ENCODE results near the gene SETD7.
"Not testable (repeated sequence)": the region's sequence is repeated elsewhere in the genome, so short reads cannot be mapped to it uniquely, and the experiment has no call there.

SETD7 gene

DNA sequence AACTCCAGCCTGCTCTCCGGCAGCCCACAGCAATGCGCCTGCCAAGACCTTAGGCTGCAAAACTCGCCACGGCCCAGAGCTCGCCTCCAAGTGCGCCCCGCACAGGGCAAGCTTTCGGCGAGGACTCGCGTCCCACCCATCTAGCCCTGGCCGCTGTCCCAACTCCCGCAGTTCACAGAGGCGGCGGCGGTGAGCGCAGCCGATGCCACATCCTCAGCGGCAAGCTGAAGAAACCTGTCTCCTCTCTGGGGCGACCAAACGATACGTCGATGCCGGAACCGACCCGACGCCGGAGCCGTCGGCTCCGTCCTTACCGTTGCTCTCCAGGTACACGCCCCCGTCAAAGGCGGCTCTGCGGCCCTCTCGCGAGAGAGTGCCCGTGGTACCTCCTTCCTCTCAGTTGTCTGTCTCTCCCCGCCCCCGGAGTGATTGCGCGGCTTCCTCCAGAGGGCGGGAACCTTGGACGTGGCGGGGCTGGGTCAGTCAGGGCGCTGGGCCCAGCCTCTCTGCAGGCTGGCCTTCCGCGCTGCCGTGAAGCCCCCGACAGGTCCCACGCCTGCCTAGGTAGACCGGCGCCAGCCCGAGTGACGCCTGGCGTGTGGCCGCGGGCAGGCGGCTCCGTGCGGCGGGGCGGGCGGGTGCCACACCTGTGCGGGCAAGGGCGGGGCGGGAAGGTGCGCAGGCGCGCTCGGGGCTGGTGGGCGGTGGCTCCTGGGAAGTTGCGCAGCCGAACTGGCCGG lies 102.5 kb downstream of the SETD7 start:
- peaks cover 31% of the 10 kb centered on the region for H3K4me1 ChIP-seq (ENCODE audit: control insufficient read depth, insufficient read depth, low read length, unreplicated experiment)
- H3K79me2 ChIP-seq (ENCODE audit: control insufficient read depth, insufficient read depth, low read length, unreplicated experiment), result peaks cover 52% of the 10 kb centered on the region

DNA sequence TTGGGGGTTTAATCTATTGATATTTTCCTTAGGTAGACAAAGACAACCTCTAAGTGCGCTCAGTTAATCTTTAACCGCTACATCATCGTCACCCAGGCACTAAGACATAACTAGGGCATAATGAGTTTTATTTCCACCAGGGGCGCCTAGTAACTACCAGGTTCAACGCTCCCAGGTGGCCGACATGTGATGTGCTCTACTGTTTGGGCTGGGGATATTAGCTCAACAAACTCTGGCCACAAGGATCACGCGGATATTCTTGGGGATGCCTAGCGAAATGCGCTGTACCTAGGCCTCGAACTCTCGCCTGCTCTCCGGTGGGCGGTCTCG lies 103.0 kb downstream of the SETD7 start:
- H3K79me2 ChIP-seq (ENCODE audit: control insufficient read depth, insufficient read depth, low read length, unreplicated experiment), result peaks cover 46% of the 10 kb centered on the region
- peaks cover 29% of the 10 kb centered on the region for H3K4me1 ChIP-seq (ENCODE audit: control insufficient read depth, insufficient read depth, low read length, unreplicated experiment)
- peak overlapping the region; percentile 72 for H3K27ac ChIP-seq (ENCODE audit: low read depth, low read length)
- H3K4me3 ChIP-seq (ENCODE audit: low read depth, low read length), result peak overlapping the region; percentile 99
- no peaks in the 10 kb centered on the region for H3K27me3 ChIP-seq (ENCODE audit: insufficient read depth, low read length)
- H3K36me3 ChIP-seq (ENCODE audit: insufficient read depth, low read length), result peaks cover 7% of the 10 kb centered on the region; the same call in 1 of the 2 replicates
- peak overlapping the region; percentile 78 for H2AFZ ChIP-seq (ENCODE audit: low read length, unreplicated experiment)

More for the DNA sequence above, 102.5 kb downstream of the SETD7 start:
- Histone ChIP-seq H3K27me3 (ENCODE audit: insufficient read depth, low read length) (no peaks in the 10 kb centered on the region), H3K36me3 (ENCODE audit: insufficient read depth, low read length) (peaks cover 7% of the 10 kb centered on the region; the same call in 1 of the 2 replicates), H3K27ac (ENCODE audit: low read depth, low read length) (peak overlapping the region; percentile 72), H3K4me3 (ENCODE audit: low read depth, low read length) (peak overlapping the region; percentile 99), H2AFZ (ENCODE audit: low read length, unreplicated experiment) (peak overlapping the region; percentile 99)

DNA sequence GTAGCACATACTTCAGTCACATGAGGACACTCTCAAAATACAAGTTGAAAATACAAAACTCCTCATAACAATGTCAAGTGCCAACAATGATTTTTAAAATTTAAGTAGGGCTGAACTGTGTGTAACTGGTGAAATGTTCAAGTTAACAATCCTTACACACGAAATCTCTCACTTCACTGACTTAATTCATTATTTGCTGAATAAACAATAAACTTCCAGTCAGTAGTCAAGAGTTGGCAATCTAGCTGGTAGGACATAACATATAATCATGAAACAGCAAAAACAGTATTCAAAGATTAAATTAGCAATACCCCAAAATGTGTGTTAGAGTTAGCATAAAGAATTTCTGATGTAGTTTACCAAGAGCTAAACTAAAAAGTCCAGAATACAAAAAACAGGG lies 104.0 kb downstream of the SETD7 start:
- Histone ChIP-seq H3K79me2 (ENCODE audit: control insufficient read depth, insufficient read depth, low read length, unreplicated experiment) (peaks cover 37% of the 10 kb centered on the region), H2AFZ (ENCODE audit: low read length, unreplicated experiment) (no peak overlapping the region)

GRCh38 chr4:139450586-139450985 lies 105.4 kb downstream of the SETD7 start:
- H3K4me1 ChIP-seq (ENCODE audit: control insufficient read depth, insufficient read depth, low read length, unreplicated experiment), result peaks cover 17% of the 10 kb centered on the region

More for the DNA sequence above, 104.0 kb downstream of the SETD7 start:
- Histone ChIP-seq H3K27me3 (ENCODE audit: insufficient read depth, low read length) (no peaks in the 10 kb centered on the region), H3K36me3 (ENCODE audit: insufficient read depth, low read length) (peaks cover 7% of the 10 kb centered on the region; the same call in 1 of the 2 replicates), H3K4me1 (ENCODE audit: control insufficient read depth, insufficient read depth, low read length, unreplicated experiment) (peaks cover 29% of the 10 kb centered on the region), H3K4me3 (ENCODE audit: low read depth, low read length) (peak overlapping the region; percentile 99), H3K27ac (ENCODE audit: low read depth, low read length) (peak overlapping the region; percentile 72)

GRCh38 chr4:139447078-139447477 lies 108.9 kb downstream of the SETD7 start:
- not testable (repeated sequence) for H3K27me3 ChIP-seq (ENCODE audit: insufficient read depth, low read length); H3K36me3 ChIP-seq (ENCODE audit: insufficient read depth, low read length); H3K4me3 ChIP-seq (ENCODE audit: low read depth, low read length); H2AFZ ChIP-seq (ENCODE audit: low read length, unreplicated experiment); H3K79me2 ChIP-seq (ENCODE audit: control insufficient read depth, insufficient read depth, low read length, unreplicated experiment); H3K4me1 ChIP-seq (ENCODE audit: control insufficient read depth, insufficient read depth, low read length, unreplicated experiment); H3K27ac ChIP-seq (ENCODE audit: low read depth, low read length)

More at GRCh38 chr4:139450586-139450985, 105.4 kb downstream of the SETD7 start:
- Histone ChIP-seq H3K36me3 (ENCODE audit: insufficient read depth, low read length) (peaks cover 7% of the 10 kb centered on the region; the same call in 1 of the 2 replicates), H3K27me3 (ENCODE audit: insufficient read depth, low read length) (no peaks in the 10 kb centered on the region), H3K79me2 (ENCODE audit: control insufficient read depth, insufficient read depth, low read length, unreplicated experiment) (peaks cover 23% of the 10 kb centered on the region), H3K4me3 (ENCODE audit: low read depth, low read length) (no peak overlapping the region), H2AFZ (ENCODE audit: low read length, unreplicated experiment) (no peak overlapping the region), H3K27ac (ENCODE audit: low read depth, low read length) (no peak overlapping the region)
